ENCODE data around the gene MGAT4B.

DNA sequence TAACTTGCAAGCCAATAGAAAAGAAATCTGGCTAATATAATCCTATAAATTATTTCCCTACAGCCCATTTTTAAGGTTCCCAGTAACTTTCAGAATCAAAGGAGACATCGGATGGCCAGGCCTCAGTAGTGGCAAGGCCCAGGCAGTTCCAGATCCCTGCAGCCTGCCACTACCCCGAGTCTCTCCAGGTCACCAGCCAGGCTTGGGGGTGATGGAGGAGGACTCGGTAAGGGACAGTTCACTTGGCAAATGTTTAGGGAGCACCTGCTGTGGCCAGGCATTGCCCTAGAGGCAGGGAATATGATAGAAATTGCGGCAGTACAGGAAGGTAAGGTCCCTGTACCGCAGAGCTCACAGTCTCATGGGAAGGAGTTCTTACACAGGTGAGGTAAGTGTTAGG, 28.1 kb downstream of the MGAT4B start:
- TF ChIP-seq, protein P1, sequence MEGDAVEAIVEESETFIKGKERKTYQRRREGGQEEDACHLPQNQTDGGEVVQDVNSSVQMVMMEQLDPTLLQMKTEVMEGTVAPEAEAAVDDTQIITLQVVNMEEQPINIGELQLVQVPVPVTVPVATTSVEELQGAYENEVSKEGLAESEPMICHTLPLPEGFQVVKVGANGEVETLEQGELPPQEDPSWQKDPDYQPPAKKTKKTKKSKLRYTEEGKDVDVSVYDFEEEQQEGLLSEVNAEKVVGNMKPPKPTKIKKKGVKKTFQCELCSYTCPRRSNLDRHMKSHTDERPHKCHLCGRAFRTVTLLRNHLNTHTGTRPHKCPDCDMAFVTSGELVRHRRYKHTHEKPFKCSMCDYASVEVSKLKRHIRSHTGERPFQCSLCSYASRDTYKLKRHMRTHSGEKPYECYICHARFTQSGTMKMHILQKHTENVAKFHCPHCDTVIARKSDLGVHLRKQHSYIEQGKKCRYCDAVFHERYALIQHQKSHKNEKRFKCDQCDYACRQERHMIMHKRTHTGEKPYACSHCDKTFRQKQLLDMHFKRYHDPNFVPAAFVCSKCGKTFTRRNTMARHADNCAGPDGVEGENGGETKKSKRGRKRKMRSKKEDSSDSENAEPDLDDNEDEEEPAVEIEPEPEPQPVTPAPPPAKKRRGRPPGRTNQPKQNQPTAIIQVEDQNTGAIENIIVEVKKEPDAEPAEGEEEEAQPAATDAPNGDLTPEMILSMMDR (IDR thresholded peaks at IDR 0.05), result no peak
- TF ChIP-seq EP300 (IDR thresholded peaks at IDR 0.05) (no peak), POLR2A (IDR thresholded peaks at IDR 0.05) (no peak)

Measured in tibial nerve (tissue), 4 donors.